Measurements from ENCODE around the gene PTPN23.

- TF ChIP-seq, protein P1, sequence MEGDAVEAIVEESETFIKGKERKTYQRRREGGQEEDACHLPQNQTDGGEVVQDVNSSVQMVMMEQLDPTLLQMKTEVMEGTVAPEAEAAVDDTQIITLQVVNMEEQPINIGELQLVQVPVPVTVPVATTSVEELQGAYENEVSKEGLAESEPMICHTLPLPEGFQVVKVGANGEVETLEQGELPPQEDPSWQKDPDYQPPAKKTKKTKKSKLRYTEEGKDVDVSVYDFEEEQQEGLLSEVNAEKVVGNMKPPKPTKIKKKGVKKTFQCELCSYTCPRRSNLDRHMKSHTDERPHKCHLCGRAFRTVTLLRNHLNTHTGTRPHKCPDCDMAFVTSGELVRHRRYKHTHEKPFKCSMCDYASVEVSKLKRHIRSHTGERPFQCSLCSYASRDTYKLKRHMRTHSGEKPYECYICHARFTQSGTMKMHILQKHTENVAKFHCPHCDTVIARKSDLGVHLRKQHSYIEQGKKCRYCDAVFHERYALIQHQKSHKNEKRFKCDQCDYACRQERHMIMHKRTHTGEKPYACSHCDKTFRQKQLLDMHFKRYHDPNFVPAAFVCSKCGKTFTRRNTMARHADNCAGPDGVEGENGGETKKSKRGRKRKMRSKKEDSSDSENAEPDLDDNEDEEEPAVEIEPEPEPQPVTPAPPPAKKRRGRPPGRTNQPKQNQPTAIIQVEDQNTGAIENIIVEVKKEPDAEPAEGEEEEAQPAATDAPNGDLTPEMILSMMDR (conservative IDR thresholded peaks at IDR 0.05; ENCODE audit: low read length) = no peak
- no peak for TF ChIP-seq EZH2phosphoT487 (IDR thresholded peaks at IDR 0.05; ENCODE audit: borderline replicate concordance)
Observed at GRCh38 chr3:47374587-47374986, 6.2 kb upstream of the PTPN23 start.
